ENCODE data around the gene AKAIN1. TPM values are rescaled to one million over a fixed set of nuclear protein-coding genes. Genes with fewer than 3 reads are reported as not detected.

AKAIN1 gene
- total RNA-seq, 4 donors from 2014 or later, result not detected

DNA sequence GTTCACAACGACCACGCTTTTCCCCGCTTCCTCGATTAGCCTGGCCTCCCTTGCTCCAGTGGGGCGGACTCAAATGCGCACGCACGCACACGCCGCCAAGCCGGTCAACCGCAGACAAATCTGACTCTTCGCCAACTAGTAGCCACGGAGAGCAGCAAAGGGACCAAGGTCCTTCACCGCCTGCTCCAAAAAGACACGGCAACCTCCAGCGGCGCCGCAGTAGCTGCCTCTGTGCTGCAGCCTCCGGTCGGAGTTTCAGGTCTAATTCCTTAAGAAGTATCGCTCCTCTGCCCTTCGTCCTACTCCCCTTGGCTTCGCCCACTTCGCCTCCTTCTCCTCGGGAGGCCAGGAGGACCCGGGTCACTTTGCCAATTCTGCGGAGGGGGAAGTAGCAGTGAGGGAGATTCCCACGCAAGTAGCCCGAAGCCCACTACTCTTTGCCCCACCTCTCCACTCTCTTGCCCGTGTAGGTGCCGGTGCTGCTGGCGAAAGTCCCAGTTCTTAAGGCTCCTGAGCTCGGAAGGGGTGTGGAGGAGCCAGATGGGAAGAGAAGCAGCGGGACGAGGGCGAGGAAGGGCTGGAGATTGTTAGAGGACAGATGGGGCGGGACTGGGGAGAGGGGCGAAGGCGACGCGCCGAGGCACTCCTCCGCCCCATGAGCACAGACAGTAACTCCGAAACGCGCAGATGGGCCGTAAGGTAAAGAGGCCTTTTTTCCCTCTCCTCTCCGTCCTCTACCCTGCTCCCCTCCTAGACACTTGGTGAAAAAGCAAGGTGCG, 615 bp downstream of the AKAIN1 start:
- DNase-seq, result no peak
- no peak overlapping the region for H3K4me3 ChIP-seq
- no peaks in the 10 kb centered on the region for H3K4me1 ChIP-seq
- TF ChIP-seq POLR2A (IDR thresholded peaks at IDR 0.05) (no peak), CTCF (IDR thresholded peaks at IDR 0.05) (no peak)
- no peaks in the 10 kb centered on the region for H3K9me3 ChIP-seq
- peaks cover 0 to 27% of the 10 kb centered on the region in 2 donors for H3K27me3 ChIP-seq
- intact Hi-C loops (cut with DNase I; ENCODE audit: low total_unique reads), result no loop called here
- H3K36me3 ChIP-seq, result no peaks in the 10 kb centered on the region
- H3K27ac ChIP-seq, result no peak overlapping the region

DNA sequence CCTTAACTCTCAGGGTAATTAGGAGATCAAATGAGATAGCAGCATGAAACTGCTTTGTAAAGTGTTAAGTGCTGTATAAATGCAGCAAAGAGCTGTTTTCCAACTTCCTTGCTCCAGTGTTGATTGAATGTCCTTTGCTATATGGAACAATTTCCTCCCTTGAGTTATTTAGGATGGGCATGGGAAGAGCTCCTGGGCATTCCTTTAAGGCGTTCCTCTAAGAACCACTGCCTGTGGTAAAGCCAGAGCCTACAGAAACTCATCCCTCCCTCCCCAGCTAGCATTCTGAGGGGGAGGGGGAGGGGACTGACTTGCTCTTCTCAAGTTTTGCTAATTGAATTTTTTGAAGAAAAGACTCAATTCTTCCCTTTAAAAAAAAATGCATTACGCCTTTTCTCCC, 1.4 kb downstream of the AKAIN1 start:
- Histone ChIP-seq H3K9me3 (no peaks in the 10 kb centered on the region), H3K27ac (no peak overlapping the region), H3K36me3 (no peaks in the 10 kb centered on the region), H3K27me3 (peaks cover 0 to 27% of the 10 kb centered on the region in 2 donors), H3K4me3 (no peak overlapping the region), H3K4me1 (no peaks in the 10 kb centered on the region)
- no peak for DNase-seq
- intact Hi-C loops (cut with DNase I; ENCODE audit: low total_unique reads), result no loop called here
- TF ChIP-seq POLR2A (IDR thresholded peaks at IDR 0.05) (no peak), CTCF (IDR thresholded peaks at IDR 0.05) (no peak)

- no peaks in the 10 kb centered on the region for H3K9me3 ChIP-seq
- no peaks in the 10 kb centered on the region for H3K27me3 ChIP-seq
- DNase-seq, result no peak
- no peaks in the 10 kb centered on the region for H3K4me1 ChIP-seq
- intact Hi-C loops (cut with DNase I; ENCODE audit: low total_unique reads), result no loop called here
- TF ChIP-seq POLR2A (IDR thresholded peaks at IDR 0.05), result no peak
- no peak overlapping the region for H3K4me3 ChIP-seq
- H3K27ac ChIP-seq, result no peak overlapping the region
- no peaks in the 10 kb centered on the region for H3K36me3 ChIP-seq
Observed at GRCh38 chr18:5180254-5180653, 16.8 kb downstream of the AKAIN1 start.

- no peak overlapping the region for H3K4me3 ChIP-seq
- H3K4me1 ChIP-seq, result no peaks in the 10 kb centered on the region
- DNase-seq, result no peak
- intact Hi-C loops (cut with DNase I; ENCODE audit: low total_unique reads), result no loop called here
- no peaks in the 10 kb centered on the region for H3K27me3 ChIP-seq
- TF ChIP-seq POLR2A (IDR thresholded peaks at IDR 0.05) (no peak), CTCF (IDR thresholded peaks at IDR 0.05) (no peak)
- H3K27ac ChIP-seq, result no peak overlapping the region
- H3K36me3 ChIP-seq, result no peaks in the 10 kb centered on the region
- no peaks in the 10 kb centered on the region for H3K9me3 ChIP-seq
Observed at GRCh38 chr18:5178519-5178918, 18.5 kb downstream of the AKAIN1 start.

DNA sequence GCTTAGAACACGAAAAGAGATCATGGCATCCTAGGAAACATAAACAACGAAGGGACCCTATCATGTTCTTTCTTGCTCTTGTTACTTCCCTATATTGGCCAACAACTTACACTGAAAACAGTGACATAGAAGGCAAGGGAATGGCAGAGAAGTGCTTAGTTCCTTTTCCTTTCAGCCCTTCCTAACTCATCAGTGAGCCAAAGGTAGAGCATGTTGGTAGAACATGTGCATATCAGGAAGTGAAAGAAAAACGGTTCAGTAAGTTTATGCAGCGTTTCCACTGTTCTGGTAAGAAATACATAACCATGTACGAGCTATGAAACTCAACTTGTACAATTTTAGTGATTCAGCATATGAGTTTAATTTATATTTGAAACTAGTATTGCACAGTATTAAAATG, 21.7 kb downstream of the AKAIN1 start:
- intact Hi-C loops (cut with DNase I; ENCODE audit: low total_unique reads), result no loop called here
- no peaks in the 10 kb centered on the region for H3K27me3 ChIP-seq
- DNase-seq, result no peak
- H3K36me3 ChIP-seq, result no peaks in the 10 kb centered on the region
- no peak for TF ChIP-seq CTCF (IDR thresholded peaks at IDR 0.05)
- TF ChIP-seq POLR2A (IDR thresholded peaks at IDR 0.05), result no peak
- no peaks in the 10 kb centered on the region for H3K9me3 ChIP-seq
- H3K27ac ChIP-seq, result no peak overlapping the region
- no peaks in the 10 kb centered on the region for H3K4me1 ChIP-seq
- no peak overlapping the region for H3K4me3 ChIP-seq
